ENCODE measurements around the gene DEGS2.

DEGS2 gene

DNA sequence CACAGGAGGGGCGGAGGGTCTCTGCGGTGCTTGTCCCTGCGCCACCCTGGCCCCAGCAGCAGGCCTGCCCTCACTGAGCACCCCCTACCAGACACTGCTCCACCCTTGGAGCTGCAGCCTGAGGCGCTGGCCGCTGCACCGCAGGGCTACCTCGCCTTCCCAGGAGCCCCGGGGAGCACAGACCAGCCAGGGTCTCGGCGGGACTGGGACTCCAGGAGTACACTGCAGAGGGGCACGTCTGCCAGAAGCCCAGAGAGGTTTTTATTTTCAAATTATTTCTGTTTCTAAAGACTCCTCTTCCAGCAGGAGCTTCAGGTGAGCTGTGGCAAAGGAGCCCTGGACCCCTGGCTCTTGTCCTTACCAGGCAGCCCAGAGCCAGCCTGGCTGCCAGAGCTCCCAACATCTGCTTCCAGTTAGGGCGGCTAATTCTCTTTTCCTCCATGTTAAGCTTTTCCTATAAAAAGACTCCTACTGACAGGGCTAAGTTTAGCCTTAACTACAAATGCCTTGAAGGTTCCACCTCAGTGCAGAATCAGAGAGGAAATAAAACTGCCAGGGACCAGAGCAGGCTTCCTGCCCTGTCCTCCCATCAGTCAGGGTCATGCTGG, 26.4 kb downstream of the DEGS2 start:
- no peak for DNase-seq (ENCODE audit: low read depth, low spot score)

GRCh38 chr14:100132161-100132902, 27.1 kb downstream of the DEGS2 start:
- no peak for DNase-seq (ENCODE audit: low read depth, low spot score)

GRCh38 chr14:100131181-100131580, 28.3 kb downstream of the DEGS2 start:
- DNase-seq (ENCODE audit: low read depth, low spot score), result no peak

- DNase-seq (ENCODE audit: low read depth, low spot score), result no peak
Measured at GRCh38 chr14:100130521-100130920, 28.9 kb downstream of the DEGS2 start.

- no peak for DNase-seq (ENCODE audit: low read depth, low spot score)
Measured at GRCh38 chr14:100129161-100129589, 30.3 kb downstream of the DEGS2 start.

DNA sequence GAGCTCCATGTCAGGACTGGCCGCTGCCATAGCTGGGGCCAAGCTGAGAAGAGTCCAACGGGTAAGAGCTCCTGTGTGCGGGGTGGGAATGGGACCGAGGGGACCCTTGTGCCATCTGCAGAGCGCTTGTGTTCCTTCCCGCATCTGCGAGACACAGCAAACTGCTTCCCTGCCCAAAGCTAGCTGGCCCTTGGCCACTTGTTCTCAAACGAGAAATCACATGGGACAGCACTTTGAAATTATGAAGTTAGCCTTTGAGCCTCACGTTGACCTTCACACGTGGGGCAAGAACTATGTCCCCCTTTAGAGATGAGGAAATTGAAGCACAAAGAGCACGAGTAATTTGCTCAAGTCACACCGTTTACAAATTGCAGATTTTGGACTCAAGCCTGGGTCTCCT, 30.8 kb downstream of the DEGS2 start:
- no peak for DNase-seq (ENCODE audit: low read depth, low spot score)

DNA sequence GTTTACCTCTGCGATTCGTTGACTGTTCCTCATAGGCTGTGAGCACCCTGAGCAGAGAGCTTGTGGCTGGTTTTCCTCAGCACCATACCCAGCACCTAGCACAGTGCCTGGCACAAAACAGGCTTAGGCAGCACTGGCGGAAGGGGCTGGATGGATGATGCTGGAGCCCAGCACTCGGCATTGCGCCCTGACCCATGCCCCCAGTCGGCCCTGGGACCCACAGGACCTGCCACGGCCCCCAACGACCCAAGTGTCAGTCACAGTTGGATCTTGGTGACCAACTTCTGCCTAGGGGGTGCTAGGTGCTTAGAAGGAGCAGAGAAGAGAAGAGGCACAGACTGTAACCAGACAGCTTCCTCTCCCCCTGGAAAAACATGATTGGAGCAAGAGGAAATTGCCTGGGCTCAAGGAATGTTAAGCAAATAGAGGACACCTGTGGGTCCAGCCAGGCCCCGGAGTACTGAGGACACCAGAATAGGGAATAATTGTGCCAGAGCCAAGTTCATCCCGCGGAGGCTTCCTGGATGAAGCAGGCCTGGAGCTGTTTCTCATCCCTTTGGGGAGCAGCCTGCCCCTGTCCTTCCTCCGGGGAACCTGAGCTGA, 31.5 kb downstream of the DEGS2 start:
- no peak for DNase-seq (ENCODE audit: low read depth, low spot score)

GRCh38 chr14:100126401-100126800, 33.0 kb downstream of the DEGS2 start:
- no peak for DNase-seq (ENCODE audit: low read depth, low spot score)

DNA sequence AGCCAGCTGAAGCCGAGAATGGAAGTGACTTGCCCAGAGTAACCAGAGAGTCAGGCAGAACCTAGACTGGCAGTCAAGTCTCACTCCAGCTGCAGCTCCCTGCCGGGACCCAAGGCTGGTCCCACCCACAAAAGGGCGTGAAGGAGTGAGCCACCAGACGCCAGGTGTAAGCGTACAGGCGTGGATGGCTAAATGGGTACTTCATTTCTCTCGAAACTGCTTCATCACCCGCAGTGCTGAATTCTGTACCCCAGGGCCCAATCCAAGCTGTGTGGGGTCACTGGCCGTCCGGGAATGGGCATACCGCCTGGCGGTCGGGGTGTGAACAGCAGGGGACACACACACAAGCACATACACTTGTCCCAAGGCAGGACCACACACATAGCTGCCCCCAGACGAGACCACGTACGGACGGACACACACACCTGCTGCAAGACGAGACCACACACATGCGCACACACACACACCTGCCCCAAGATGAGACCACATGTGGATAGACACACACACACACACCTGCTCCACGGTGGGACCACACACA, 34.8 kb downstream of the DEGS2 start:
- DNase-seq (ENCODE audit: low read depth, low spot score), result no peak

GRCh38 chr14:100123618-100124017, 35.8 kb downstream of the DEGS2 start:
- DNase-seq (ENCODE audit: low read depth, low spot score), result no peak

DNA sequence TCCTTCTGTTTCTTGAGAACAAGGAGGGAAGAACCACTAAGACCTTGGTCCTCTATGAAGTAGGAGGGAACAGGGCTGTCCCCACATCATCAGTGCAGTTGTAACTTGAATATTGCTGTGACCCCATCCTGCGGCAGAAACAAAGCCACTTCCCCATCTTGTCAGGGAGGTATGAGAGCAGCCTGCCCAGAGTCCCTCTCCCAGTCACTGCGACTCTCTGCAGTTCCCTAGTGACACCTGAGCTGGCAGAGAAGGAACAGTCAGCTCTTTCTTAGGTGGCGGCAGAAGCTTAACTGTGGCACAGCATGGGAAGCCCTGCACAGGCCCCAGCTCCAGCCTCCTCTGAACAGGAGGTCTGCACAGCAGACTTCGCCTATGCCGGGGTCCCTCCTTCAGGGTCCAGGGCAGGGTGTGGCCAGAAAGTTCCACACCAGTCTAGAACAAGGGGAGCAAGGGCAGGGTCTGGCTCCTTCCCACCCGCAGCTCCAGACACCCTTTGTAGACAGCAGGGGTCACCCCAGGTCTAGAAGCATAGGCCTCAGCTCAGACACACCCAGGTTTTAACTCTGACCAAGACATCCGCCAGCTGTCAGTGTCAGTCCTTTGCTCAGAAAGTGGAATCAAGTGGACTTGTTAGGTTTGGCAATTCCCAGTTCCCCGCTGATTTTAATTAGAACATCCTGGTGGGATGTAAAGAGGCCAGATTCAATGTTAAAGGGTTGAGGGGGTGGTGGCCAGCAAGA, 36.8 kb downstream of the DEGS2 start:
- DNase-seq (ENCODE audit: low read depth, low spot score), result no peak

GRCh38 chr14:100121643-100122480, 37.6 kb downstream of the DEGS2 start:
- no peak for DNase-seq (ENCODE audit: low read depth, low spot score)

GRCh38 chr14:100120522-100121269, 38.7 kb downstream of the DEGS2 start:
- DNase-seq (ENCODE audit: low read depth, low spot score), result no peak

DNA sequence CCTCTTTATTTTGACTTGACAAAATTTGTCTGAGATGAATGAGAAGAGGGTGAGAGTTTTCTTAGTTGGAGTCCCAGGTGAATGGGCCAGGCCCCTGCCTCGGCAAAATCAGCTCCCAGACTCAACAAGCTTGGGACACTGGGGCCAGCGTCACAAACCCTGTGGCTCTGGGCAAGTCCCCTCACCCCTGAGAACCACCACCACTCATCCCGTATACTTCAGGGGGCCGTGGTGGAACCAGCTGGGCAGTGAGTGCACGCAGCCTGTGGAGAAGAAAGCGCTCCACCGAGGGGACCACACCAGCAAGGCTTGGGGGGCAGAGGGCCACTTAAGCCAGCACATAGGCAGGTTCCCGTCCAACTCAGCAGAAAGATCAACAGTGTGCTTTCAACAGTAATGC, 40.2 kb downstream of the DEGS2 start:
- DNase-seq (ENCODE audit: low read depth, low spot score), result no peak

GRCh38 chr14:100118396-100119011, 40.9 kb downstream of the DEGS2 start:
- DNase-seq (ENCODE audit: low read depth, low spot score), result no peak

DNA sequence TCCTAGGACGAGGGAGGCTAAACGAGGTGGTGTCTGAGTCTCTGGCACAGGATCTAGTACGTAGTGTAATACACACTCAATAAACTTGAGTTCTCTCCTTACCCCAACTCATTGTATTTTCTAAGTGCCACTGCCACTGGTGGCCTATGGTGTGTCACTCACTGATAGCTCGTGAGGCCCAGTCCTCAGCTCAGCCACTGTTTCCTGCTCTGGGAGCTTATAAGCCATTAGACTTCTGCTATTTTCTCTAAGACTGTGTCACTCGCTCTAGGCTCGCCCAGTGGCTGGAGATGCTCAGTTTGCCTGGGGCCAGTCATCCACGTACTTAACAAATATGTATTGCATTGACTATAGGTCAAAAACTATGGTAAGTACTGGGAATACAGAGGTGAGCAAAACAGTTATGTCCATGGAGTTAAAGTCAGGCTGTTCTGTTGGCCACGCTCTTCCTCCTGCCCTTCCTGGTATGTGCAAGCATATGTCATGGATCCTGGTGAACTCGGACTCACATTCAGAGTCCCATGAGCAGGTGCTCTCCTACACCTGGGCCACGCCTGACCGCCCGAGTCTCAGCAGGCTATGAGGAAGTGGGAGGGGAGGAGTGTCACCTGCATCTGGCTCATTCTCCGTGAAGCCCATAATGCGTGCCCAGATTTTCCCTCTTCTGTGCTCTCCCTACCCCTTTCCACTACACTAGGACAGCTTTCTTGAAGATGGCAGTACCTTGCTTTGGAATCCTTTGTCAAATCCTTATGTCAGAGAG, 41.6 kb downstream of the DEGS2 start:
- no peak for DNase-seq (ENCODE audit: low read depth, low spot score)

DNA sequence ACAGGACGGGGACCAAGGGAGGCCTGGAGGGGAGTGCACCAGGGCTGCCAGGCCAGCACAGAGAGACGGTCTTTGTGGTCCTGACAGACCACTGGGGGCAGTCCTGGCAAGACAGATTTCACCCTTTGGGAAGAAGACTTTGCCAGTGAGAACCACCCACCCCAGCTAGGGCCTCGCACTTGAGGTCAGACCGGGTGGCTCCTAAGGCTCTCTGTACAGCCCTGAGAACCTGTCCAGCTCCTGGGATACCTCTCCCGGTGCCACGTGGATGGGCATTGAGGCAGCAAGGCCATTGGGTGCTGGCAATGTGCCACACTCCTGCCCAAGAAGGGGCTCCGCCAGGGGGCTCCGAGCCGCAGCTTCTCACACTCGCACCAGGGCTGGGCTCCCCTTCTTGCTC, 42.4 kb downstream of the DEGS2 start:
- no peak for DNase-seq (ENCODE audit: low read depth, low spot score)

DNA sequence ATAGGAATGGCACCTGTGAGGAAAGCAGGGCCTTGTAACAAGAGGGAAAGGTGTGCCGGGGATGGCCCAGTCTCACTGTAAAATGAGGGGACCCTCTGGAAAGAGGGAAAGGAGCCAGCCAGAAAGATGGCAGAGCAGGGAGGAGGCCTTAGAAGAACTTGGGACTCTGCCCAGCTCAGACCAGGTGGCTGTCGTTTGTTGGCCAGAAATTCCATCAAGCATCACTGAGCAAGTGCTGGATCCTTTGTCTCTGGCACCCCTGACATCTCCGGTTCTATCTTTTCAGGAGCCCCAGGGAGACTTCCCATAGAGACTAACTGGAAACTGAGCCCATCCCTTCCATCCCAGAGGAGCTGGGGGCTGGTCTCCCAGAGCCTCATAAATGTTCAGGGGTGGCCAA, 43.3 kb downstream of the DEGS2 start:
- no peak for DNase-seq (ENCODE audit: low read depth, low spot score)

DNA sequence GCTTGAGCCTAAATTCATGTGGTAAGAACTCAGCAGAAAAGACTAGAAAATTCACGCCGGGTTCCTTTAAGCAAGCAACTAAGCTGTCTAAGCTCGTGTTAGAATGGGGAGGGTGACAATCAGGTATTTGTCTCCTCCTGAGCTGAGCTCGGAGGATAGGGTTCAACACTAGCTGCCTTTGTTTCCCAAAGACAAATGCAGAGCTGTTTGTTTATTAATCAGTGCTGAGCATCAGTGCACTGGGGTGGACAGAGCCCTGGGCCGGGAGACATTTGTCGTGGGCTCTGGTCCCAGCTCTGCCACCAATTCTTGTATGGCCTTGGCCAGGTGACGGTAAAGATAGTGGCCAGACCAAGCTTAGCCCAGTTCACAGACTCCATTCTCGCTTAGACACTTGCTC, 43.7 kb downstream of the DEGS2 start:
- no peak for DNase-seq (ENCODE audit: low read depth, low spot score)
